HUDEP-2 (cell line): ENCODE data around the gene CLIC1.

Source experiments
- DNase-seq, 76 experiments: peaks; one replicate each; lab custom pipeline; 2025; ENCODE audit not compliant: unreplicated experiment in 76 of 76; lab: John Stamatoyannopoulos, UW

Gene CLIC1

DNA sequence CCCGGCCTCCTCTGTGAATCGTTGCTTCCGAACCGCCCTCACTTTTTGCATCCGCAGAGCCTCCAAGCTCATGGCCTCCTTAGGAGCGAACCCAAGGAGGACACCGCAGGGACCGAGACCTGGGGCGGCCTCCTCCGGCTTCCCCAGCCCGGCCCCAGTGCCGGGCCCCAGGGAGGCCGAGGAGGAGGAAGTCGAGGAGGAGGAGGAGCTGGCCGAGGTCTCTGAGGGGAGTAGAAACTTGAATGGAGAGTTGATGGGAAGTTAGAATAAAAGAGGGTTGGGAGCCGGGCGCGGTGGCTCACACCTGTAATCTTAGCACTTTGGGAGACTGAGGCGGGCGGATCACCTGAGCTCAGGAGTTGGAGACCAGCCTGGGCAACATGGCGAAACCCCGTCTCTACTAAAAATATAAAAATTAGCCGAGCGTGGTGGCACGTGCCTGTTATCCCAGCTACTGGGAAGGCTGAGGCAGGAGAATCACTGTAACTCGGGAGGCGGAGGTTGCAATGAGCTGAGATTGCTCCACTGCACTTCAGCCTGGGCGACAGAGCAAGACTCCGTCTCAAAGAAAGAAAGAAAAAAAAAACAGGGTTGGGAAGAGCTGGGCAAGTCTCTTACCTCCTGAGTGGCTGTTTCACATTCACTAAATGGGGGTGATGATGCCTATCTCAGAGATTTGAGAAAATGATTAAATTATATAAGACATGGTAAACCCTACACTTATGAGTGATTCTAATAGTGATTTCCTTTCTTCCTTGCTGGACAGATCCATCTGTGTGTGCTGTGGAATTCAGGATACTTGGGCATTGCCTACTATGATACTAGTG, 4.3 kb upstream of the CLIC1 start:
- DNase-seq = peak in 12 of 76 experiments; percentile 26 to 66 (median 47)

DNA sequence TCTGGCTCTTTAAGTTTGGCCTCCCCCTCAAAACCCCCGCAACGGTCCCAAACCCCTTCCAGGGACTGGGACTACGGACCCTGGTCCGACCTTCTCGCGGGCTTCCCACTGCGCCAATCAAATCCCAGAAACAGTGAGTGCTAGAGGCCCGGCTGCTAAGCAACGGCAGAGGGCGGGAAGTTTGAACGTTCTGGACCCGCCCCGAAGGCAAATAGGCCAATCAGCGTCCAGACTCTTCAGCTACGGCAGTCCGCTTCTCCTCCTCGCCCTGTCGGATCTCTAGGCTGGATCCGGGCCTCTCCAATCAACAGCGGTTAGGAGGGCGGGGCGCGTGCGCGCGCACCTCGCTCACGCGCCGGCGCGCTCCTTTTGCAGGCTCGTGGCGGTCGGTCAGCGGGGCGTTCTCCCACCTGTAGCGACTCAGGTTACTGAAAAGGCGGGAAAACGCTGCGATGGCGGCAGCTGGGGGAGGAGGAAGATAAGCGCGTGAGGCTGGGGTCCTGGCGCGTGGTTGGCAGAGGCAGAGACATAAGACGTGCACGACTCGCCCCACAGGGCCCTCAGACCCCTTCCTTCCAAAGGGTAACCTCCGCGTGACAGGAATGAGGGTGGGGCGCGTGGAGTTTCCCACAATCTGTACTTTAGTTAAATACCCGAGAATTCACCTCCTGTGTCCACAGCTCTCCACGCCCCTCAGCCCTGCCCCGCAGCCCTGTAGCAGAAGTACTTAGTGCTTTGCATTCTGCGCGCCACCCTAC, 3.5 kb upstream of the CLIC1 start, which contains the start of gene MSH5:
TSS of gene MSH5 (plus strand) at position 367 of the 758 bp plus-strand sequence. CDS start 462 bp downstream, outside the sequence.
- peak; percentile 84 to 100 (median 99) for DNase-seq

GRCh38 chr6:31737991-31738979, 2.0 kb upstream of the CLIC1 start:
- DNase-seq = peak in 71 of 76 experiments; percentile 25 to 89 (median 64)

GRCh38 chr6:31737315-31737990, 1.1 kb upstream of the CLIC1 start:
- DNase-seq = peak in 4 of 76 experiments; percentile 20 to 41 (median 30)

DNA sequence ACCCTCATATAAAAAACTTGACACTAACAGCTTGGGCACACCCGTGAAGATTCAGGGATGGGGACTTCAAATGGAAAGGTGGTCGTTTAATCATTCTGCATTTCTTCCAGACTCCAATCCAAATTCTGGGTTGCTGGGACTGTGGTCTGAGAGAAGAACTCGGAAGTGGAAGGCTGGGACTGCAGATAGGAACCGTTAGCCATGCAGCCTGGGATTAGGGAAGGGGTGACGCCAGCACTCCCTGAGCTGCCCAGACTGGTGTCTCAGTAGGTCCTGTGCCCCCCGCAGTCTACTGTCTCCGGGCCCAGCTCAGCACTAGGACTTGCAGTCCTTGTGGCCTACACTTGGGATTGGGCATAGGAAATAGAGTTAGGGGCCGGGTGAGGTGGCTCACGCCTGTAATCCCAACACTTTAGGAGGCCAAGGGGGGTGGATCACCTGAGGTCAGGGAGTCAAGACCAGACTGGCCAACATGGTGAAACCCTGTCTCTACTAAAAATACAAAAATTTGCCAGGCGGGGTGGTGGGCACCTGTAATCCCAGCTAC, 511 bp upstream of the CLIC1 start:
- DNase-seq = no peak

GRCh38 chr6:31734821-31735406, 1.4 kb downstream of the CLIC1 start:
- peak in 40 of 76 experiments; percentile 13 to 71 (median 43) for DNase-seq

DNA sequence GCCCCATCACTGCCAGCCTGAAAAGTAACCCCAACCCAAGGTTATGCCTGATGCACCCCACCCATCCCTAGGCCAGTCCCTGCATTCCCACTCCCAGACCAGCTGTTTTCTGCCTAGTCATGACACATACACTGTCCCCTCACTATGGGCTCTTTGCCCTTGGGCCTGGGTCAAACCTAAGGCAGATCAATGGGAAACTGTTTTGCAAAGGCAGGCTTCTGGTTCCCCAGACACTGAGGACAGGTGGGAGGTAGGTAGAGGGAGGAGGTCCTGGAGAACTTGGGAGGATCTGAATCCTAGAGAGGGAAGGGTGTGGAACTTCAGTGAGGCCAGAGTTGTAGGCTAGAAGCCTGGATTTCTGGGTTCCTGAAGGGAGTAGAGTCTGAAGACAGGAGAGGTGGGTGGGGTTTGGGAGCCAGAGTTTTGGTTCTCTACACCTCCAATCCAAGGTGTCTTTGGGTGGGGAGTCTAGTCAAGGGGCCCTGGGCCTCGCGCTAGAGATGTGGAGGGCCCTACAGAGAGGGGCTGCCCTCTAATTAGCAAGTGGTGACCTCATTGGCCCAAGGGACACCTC, 2.0 kb downstream of the CLIC1 start:
- DNase-seq = no peak

DNA sequence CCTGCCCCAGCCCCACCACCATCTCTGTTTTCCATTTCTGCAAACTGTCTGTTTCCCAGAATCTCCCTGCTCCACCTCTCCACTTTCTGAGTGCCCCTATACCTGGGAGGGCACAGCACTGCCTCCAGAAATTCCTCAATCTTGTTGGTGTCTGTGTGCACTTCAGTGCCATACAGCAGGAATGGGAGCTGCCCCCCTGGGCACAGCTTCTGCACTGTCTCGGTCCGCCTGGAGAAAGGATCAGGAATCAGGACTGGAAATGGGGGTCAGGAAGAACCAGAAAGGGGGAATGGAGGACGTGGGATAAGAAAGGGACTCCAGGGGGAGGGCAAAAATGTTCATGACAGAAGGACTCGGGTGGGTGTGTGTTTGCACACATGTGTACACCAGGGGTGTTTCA, 2.6 kb downstream of the CLIC1 start:
- no peak for DNase-seq

GRCh38 chr6:31732029-31732428, 4.3 kb downstream of the CLIC1 start:
- DNase-seq = no peak

DNA sequence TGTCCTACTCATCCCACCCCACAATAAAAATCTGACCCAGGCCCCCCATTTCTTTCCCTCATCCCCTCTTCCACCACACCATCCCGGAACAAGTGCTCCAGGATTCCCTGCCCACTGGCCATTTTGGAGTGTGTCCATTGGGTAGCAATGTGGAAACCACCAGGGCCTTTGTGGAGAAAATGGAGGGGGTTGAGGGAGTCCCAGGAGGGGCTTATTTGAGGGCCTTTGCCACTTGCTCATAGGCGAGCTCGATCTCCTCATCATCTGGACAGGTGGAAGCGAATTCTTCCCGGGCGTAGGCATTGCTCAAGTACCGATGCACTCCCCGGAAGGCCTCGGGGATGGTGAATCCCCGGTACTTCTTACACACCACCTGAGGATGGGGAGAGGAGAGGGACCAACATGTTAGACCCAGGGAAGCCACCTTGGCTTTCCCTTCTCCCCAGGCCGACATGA, 5.7 kb downstream of the CLIC1 start:
- DNase-seq = no peak

GRCh38 chr6:31729979-31730630, 6.2 kb downstream of the CLIC1 start:
- peak in 60 of 76 experiments; percentile 15 to 99 (median 62) for DNase-seq

GRCh38 chr6:31729515-31729978, 6.8 kb downstream of the CLIC1 start:
- peak in 73 of 76 experiments; percentile 39 to 99 (median 79) for DNase-seq

DNA sequence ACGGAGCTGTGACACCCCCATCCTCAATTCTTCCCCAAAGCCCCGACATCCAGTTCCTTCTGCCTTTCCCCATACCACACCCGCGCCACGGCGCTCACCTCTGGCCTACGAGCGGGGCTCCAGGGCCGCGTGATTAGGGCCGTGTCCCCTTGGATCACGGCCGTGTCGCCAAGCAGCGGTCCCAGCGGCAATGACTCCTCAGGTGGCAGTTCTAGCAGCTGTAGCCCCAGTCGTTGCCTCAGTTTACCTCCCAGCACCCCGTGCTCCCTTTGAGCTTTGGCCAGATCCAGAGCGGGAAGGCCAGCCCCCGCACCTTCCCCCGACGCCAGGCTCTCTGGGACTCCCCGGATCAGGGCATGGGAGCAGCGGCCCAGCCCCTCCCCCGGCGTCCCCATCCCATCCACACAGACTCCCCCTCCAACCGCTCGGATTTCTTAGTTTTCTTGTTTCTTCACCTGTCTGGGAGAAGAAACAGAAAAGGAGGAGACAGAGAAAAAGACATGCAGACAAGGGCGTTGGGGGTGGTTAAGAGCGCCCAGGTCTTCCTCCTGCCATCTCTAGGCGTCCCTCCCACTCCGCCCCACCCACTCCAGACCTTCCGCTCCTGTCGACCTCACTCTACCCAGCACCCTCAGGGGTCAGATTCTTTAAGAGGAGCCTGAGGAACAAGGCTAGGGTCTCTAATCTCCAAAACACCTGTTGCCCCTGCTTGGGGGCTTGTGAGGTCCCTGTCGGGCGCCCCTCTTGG, 7.4 kb downstream of the CLIC1 start, which contains the start of gene DDAH2:
TSS of gene DDAH2 (minus strand) at position 533 of the 748 bp plus-strand sequence. CDS start at position 395, 138 bp downstream.
- DNase-seq = peak in 2 of 76 experiments; percentile 46 to 96

GRCh38 chr6:31727717-31728671, 8.3 kb downstream of the CLIC1 start:
- DNase-seq = peak in 3 of 76 experiments; percentile 24 to 38 (median 26)

- DNase-seq = peak in 27 of 76 experiments; percentile 18 to 47 (median 32)
Measured at GRCh38 chr6:31727034-31727716, 9.2 kb downstream of the CLIC1 start.
